Measurements from ENCODE around the gene KCTD6. TPM values are rescaled to one million over a fixed set of nuclear protein-coding genes. Genes with fewer than 3 reads are reported as not detected.
A peak's percentile ranks its signal among the peaks of the same experiment; 100 is the strongest.

Gene KCTD6
- total RNA-seq, 4 donors from 2014 or later: 16.1 to 19.4 (median 17.8) TPM

DNA sequence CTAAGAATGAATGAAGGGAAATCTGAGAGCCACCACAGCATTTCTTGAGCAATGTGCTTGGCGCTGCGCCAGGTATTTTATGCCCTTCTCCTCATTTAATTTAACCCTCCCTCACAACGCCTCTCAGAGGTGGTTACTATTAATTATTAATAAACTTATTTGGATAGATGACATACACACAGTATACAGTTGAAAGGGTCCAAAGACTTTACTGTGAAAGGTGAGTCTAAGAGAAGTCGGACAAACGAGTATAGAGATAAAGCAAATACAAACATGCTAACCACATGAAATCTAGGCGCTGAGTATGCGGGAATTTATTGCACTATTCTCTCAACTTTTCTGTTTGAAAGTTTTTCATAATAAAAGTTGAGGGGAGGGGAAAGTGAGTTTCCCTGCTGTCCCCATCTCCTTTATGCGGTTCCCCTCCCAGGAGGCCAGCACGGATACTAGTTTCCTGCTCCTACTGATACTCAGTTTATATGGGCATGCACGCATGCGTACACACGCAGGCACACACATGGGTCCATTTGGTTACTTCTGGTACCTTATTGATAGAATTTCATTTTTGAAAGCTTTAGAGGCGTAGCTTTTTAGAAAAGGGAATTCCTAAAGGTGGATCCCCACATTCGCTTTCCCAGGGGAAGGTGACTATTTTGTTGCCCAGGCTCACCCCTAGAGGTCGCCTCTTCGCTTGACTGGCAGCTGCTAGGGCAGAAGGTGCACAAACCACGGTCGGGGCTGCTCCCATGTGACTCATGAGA is 28.5 kb upstream of the KCTD6 start:
- TF ChIP-seq EP300 (IDR thresholded peaks at IDR 0.05) (no peak), POLR2A (IDR thresholded peaks at IDR 0.05) (no peak), CTCF (IDR thresholded peaks at IDR 0.05) (peak; percentile 67 to 77 (median 72))
- Histone ChIP-seq H3K9me3 (no peaks in the 10 kb centered on the region), H3K27me3 (no peaks in the 10 kb centered on the region), H3K27ac (no peak overlapping the region), H3K36me3 (no peaks in the 10 kb centered on the region), H3K4me3 (peak overlapping the region in 3 of 4 donors; percentile 10 to 33 (median 16)), H3K4me1 (peaks cover 0 to 17% (median 0%) of the 10 kb centered on the region in 4 donors)
- peak; percentile 33 to 57 for DNase-seq (ENCODE audit: low spot score in 2 of 2)
- 14 to 23% methylated on average over 18 of the region's 18 CpGs for WGBS, 2 donors

DNA sequence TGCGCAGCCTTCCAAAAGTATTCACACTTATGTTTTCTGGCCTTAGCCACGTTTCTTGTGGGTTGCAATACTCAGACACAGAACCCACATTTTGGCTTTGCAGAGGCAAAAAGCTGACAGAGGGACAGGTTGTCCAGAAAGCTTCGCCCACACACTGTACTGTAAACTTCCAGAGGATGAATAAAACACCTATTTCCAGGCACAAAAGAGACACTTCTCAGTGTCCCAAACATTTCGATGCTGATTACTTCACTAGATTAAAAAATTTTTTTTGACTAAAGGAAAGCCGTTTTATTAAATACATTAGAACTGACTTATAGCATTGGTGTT is 28.0 kb upstream of the KCTD6 start:
- 34 to 41% methylated on average over 5 of the region's 5 CpGs for WGBS, 2 donors
- peaks cover 0 to 17% (median 0%) of the 10 kb centered on the region in 4 donors for H3K4me1 ChIP-seq

DNA sequence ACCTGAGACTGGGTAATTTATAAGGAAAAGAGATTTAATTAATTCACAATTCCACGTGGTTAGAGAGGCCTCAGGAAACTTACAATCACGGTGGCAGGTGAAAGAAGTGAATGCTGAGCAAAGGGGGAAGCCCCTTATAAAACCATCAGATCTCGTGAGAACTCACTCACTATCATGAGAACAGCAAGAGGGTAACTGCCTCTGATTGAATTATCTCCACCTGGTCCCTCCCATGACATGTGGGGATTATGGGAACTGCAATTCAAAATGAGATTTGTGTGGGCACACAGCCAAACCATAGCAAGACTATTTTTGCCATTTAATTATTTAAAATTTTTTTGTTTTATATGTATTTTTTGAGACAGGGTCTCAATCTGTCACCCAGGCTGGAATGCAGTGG is 27.0 kb upstream of the KCTD6 start:
- no peak for DNase-seq (ENCODE audit: low spot score in 2 of 2)
- H3K27ac ChIP-seq: no peak overlapping the region
- 78 to 82% methylated on average over 3 of the region's 3 CpGs for WGBS, 2 donors
- H3K9me3 ChIP-seq: no peaks in the 10 kb centered on the region
- H3K27me3 ChIP-seq: no peaks in the 10 kb centered on the region
- H3K4me1 ChIP-seq: peaks cover 0 to 17% (median 0%) of the 10 kb centered on the region in 4 donors
- H3K4me3 ChIP-seq: no peak overlapping the region
- no peak for TF ChIP-seq EP300 (IDR thresholded peaks at IDR 0.05)
- no peak for TF ChIP-seq CTCF (IDR thresholded peaks at IDR 0.05)
- no peak for TF ChIP-seq POLR2A (IDR thresholded peaks at IDR 0.05)
- H3K36me3 ChIP-seq: no peaks in the 10 kb centered on the region

More for the DNA sequence above, 28.0 kb upstream of the KCTD6 start:
- Histone ChIP-seq H3K9me3 (no peaks in the 10 kb centered on the region), H3K27me3 (no peaks in the 10 kb centered on the region), H3K4me3 (peak overlapping the region in 1 of 4 donors; percentile 33), H3K36me3 (no peaks in the 10 kb centered on the region), H3K27ac (no peak overlapping the region)
- DNase-seq (ENCODE audit: low spot score in 2 of 2): no peak
- TF ChIP-seq POLR2A (IDR thresholded peaks at IDR 0.05) (no peak), EP300 (IDR thresholded peaks at IDR 0.05) (no peak), CTCF (IDR thresholded peaks at IDR 0.05) (no peak)

GRCh38 chr3:58466899-58467563 is 24.9 kb upstream of the KCTD6 start:
- Histone ChIP-seq H3K4me1 (peaks cover 0 to 21% (median 11%) of the 10 kb centered on the region in 4 donors), H3K36me3 (no peaks in the 10 kb centered on the region), H3K27me3 (no peaks in the 10 kb centered on the region), H3K9me3 (no peaks in the 10 kb centered on the region), H3K27ac (no peak overlapping the region), H3K4me3 (no peak overlapping the region)
- WGBS, 2 donors: 71 to 75% methylated on average over 4 of the region's 4 CpGs
- DNase-seq (ENCODE audit: low spot score in 2 of 2): no peak
- TF ChIP-seq CTCF (IDR thresholded peaks at IDR 0.05) (no peak), EP300 (IDR thresholded peaks at IDR 0.05) (no peak), POLR2A (IDR thresholded peaks at IDR 0.05) (no peak)

- no peak overlapping the region for H3K27ac ChIP-seq
- no peaks in the 10 kb centered on the region for H3K9me3 ChIP-seq
- no peak for TF ChIP-seq POLR2A (IDR thresholded peaks at IDR 0.05)
- no peak for TF ChIP-seq CTCF (IDR thresholded peaks at IDR 0.05)
- no peak for TF ChIP-seq EP300 (IDR thresholded peaks at IDR 0.05)
- WGBS, 2 donors: 75 to 80% methylated on average over 4 of the region's 4 CpGs
- H3K4me3 ChIP-seq: no peak overlapping the region
- no peaks in the 10 kb centered on the region for H3K36me3 ChIP-seq
- H3K4me1 ChIP-seq: peaks cover 0 to 13% (median 8%) of the 10 kb centered on the region in 4 donors
- H3K27me3 ChIP-seq: no peaks in the 10 kb centered on the region
- no peak for DNase-seq (ENCODE audit: low spot score in 2 of 2)
Measured at GRCh38 chr3:58469096-58469495, 22.8 kb upstream of the KCTD6 start.
